ENCODE measurements around the gene CDH8. TPM values are rescaled to one million over a fixed set of nuclear protein-coding genes. Genes with fewer than 3 reads are reported as not detected.

The CDH8 gene
- total and polyA plus RNA-seq, 4 donors: 0.09 TPM; not detected in 3

DNA sequence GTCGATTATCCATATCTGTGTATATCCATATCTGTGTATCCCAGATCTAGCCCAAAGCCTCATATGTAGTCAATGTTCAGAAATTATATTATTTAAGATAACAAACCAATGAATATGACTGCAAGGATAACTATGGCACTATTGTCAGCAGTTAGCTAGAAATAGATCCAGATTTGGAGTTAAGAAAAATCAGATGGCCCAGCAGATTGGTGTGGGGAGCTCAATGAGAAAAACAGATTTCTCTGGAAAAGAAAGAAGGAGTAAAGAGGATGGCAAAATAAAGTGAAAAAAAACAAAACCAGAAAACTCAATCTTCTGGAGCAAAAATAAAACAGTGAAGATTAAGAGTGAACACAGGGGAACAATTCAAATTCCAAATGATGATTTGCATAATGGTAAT, 10.6 kb upstream of the CDH8 start:
- WGBS: 84% methylated on average over 1 of the region's 1 CpG
- Histone ChIP-seq H3K27me3 (ENCODE audit: control insufficient read depth in 4 of 4, insufficient read depth in 4 of 4, low read length in 3 of 4) (peaks cover 0 to 2% (median 0%) of the 10 kb centered on the region in 4 donors), H3K4me3 (ENCODE audit: low read depth in 1 of 3, low read length in 3 of 3) (no peak overlapping the region), H3K4me1 (ENCODE audit: control insufficient read depth in 4 of 4, insufficient read depth in 4 of 4, low read length in 3 of 4) (no peaks in the 10 kb centered on the region), H3K9me3 (ENCODE audit: control insufficient read depth in 4 of 4, low read length in 3 of 4) (no peaks in the 10 kb centered on the region), H3K27ac (ENCODE audit: low read depth in 1 of 2, low read length in 2 of 2) (no peak overlapping the region), H3K36me3 (ENCODE audit: control insufficient read depth in 4 of 4, insufficient read depth in 3 of 4, low read depth in 1 of 4, low read length in 3 of 4) (no peaks in the 10 kb centered on the region), H3K9ac (ENCODE audit: low read depth in 1 of 2, low read length in 2 of 2) (no peak overlapping the region)
- TF ChIP-seq TAF1 (conservative IDR thresholded peaks at IDR 0.05) (no peak), FOXA1 (IDR thresholded peaks at IDR 0.05) (no peak), ZBTB33 (IDR thresholded peaks at IDR 0.05) (no peak), SP1 (IDR thresholded peaks at IDR 0.05) (no peak), ATF3 (IDR thresholded peaks at IDR 0.05) (no peak), HNF4A (conservative IDR thresholded peaks at IDR 0.05) (no peak), HNF4G (IDR thresholded peaks at IDR 0.05) (no peak), GABPA (IDR thresholded peaks at IDR 0.05 in 1 of 2, conservative IDR thresholded peaks at IDR 0.05 in 1 of 2) (no peak), JUND (IDR thresholded peaks at IDR 0.05) (no peak), RAD21 (IDR thresholded peaks at IDR 0.05) (no peak)
- TF ChIP-seq, protein P1, sequence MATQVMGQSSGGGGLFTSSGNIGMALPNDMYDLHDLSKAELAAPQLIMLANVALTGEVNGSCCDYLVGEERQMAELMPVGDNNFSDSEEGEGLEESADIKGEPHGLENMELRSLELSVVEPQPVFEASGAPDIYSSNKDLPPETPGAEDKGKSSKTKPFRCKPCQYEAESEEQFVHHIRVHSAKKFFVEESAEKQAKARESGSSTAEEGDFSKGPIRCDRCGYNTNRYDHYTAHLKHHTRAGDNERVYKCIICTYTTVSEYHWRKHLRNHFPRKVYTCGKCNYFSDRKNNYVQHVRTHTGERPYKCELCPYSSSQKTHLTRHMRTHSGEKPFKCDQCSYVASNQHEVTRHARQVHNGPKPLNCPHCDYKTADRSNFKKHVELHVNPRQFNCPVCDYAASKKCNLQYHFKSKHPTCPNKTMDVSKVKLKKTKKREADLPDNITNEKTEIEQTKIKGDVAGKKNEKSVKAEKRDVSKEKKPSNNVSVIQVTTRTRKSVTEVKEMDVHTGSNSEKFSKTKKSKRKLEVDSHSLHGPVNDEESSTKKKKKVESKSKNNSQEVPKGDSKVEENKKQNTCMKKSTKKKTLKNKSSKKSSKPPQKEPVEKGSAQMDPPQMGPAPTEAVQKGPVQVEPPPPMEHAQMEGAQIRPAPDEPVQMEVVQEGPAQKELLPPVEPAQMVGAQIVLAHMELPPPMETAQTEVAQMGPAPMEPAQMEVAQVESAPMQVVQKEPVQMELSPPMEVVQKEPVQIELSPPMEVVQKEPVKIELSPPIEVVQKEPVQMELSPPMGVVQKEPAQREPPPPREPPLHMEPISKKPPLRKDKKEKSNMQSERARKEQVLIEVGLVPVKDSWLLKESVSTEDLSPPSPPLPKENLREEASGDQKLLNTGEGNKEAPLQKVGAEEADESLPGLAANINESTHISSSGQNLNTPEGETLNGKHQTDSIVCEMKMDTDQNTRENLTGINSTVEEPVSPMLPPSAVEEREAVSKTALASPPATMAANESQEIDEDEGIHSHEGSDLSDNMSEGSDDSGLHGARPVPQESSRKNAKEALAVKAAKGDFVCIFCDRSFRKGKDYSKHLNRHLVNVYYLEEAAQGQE (IDR thresholded peaks at IDR 0.05): no peak
- TF ChIP-seq, protein P2, sequence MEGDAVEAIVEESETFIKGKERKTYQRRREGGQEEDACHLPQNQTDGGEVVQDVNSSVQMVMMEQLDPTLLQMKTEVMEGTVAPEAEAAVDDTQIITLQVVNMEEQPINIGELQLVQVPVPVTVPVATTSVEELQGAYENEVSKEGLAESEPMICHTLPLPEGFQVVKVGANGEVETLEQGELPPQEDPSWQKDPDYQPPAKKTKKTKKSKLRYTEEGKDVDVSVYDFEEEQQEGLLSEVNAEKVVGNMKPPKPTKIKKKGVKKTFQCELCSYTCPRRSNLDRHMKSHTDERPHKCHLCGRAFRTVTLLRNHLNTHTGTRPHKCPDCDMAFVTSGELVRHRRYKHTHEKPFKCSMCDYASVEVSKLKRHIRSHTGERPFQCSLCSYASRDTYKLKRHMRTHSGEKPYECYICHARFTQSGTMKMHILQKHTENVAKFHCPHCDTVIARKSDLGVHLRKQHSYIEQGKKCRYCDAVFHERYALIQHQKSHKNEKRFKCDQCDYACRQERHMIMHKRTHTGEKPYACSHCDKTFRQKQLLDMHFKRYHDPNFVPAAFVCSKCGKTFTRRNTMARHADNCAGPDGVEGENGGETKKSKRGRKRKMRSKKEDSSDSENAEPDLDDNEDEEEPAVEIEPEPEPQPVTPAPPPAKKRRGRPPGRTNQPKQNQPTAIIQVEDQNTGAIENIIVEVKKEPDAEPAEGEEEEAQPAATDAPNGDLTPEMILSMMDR (IDR thresholded peaks at IDR 0.05; ENCODE audit: low read depth, low read length, missing input control): no peak
- DNase-seq (ENCODE audit: low spot score): no peak

DNA sequence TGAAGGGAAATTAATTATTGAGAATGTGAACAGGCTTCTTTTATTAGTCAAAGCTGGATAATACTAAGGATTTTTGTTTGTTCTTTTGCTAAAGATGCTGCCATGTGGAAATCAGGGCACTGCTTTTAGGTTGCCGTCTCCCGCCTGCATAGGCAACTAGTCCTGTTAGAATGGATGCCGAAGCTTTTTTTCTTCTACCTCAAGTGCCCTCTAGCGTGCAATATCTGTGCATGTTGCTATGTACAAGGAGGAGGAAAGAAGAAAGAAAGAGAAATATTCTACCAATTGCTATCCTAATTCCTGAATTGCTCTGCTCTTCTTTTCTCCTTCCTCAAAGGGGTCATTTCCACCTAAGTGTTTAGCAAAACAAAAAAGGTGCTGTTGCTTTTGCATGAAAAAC, 5.2 kb upstream of the CDH8 start:
- no peaks in the 10 kb centered on the region for H3K36me3 ChIP-seq (ENCODE audit: control insufficient read depth in 4 of 4, insufficient read depth in 3 of 4, low read depth in 1 of 4, low read length in 3 of 4)
- H3K4me3 ChIP-seq (ENCODE audit: low read depth in 1 of 3, low read length in 3 of 3): no peak overlapping the region
- H3K27me3 ChIP-seq (ENCODE audit: control insufficient read depth in 4 of 4, insufficient read depth in 4 of 4, low read length in 3 of 4): peaks cover 0 to 3% (median 3%) of the 10 kb centered on the region in 4 donors
- no peak for DNase-seq (ENCODE audit: low spot score)
- no peaks in the 10 kb centered on the region for H3K4me1 ChIP-seq (ENCODE audit: control insufficient read depth in 4 of 4, insufficient read depth in 4 of 4, low read length in 3 of 4)
- H3K27ac ChIP-seq (ENCODE audit: low read depth in 1 of 2, low read length in 2 of 2): no peak overlapping the region
- no peak for TF ChIP-seq ATF3 (IDR thresholded peaks at IDR 0.05)
- peak; percentile 57 to 67 for TF ChIP-seq RAD21 (IDR thresholded peaks at IDR 0.05)
- TF ChIP-seq, protein P2 (IDR thresholded peaks at IDR 0.05; ENCODE audit: low read depth, low read length, missing input control): peak; percentile 24
- H3K9ac ChIP-seq (ENCODE audit: low read depth in 1 of 2, low read length in 2 of 2): no peak overlapping the region
- H3K9me3 ChIP-seq (ENCODE audit: control insufficient read depth in 4 of 4, low read length in 3 of 4): no peaks in the 10 kb centered on the region
- 6% methylated on average over 4 of the region's 4 CpGs for WGBS
